Transverse colon (tissue), 4 donors: ENCODE measurements around the gene GSTK1. TPM values are rescaled to one million over a fixed set of nuclear protein-coding genes. Genes with fewer than 3 reads are reported as not detected.
A peak's percentile ranks its signal among the peaks of the same experiment; 100 is the strongest.

Experiments
- DNase-seq: peaks from one replicate; pipeline ENCODE4 v3.0.0-alpha.2; 2019
- H3K27ac ChIP-seq, 4 donors: fragments of 200-600 bp; sonication (generic); 2 replicates each; pipeline ENCODE4 v1.5.1; 2016 to 2018; ENCODE audit warnings: inconsistent platforms in 4 of 4
- H3K27me3 ChIP-seq: fragments of 200-600 bp; sonication (generic); 2 replicates; pipeline ENCODE4 v1.5.1; 2017; ENCODE audit warnings: inconsistent platforms
- H3K36me3 ChIP-seq, 4 donors: fragments of 200-600 bp; sonication (generic); 2 replicates each; pipeline ENCODE4 v1.5.1; 2017 to 2019; ENCODE audit warnings: inconsistent platforms in 4 of 4
- H3K4me1 ChIP-seq, 4 donors: fragments of 200-600 bp; sonication (generic); 2 replicates each; pipeline ENCODE4 v1.5.1; 2017 to 2020; ENCODE audit warnings: inconsistent platforms in 4 of 4
- H3K4me3 ChIP-seq, 4 donors: fragments of 200-600 bp; sonication (generic); 1 replicate in 1 of 4; 2 replicates in 3 of 4; pipeline versions ENCODE4 v1.5.1 to v1.6.1; 2017 to 2019; ENCODE audit warnings: inconsistent platforms in 4 of 4
- H3K9me3 ChIP-seq, 2 donors: fragments of 200-600 bp; sonication (generic); 2 replicates each; pipeline ENCODE4 v1.5.1; 2017 to 2019; ENCODE audit warnings: inconsistent platforms in 2 of 2
- EP300 ChIP-seq: sonication (generic); formaldehyde crosslinking; IDR thresholded peaks from one replicate; pipeline ENCODE4 v1.6.1; 2017; ENCODE audit warnings: antibody characterized with exemption, low read depth
- POLR2A ChIP-seq: fragments of 450-650 bp; IDR thresholded peaks from one replicate; pipeline ENCODE4 v1.6.1; 2016; ENCODE audit warnings: antibody characterized with exemption, mild to moderate bottlenecking, moderate library complexity
- POLR2AphosphoS5 ChIP-seq, 3 donors: sonication (generic); formaldehyde crosslinking; IDR thresholded peaks; one replicate each; pipeline ENCODE4 v1.6.1; 2016; ENCODE audit warnings: antibody characterized with exemption in 3 of 3
- WGBS, 2 donors: methylation state at CpG; one replicate each; pipeline ENCODE4 v1.1.5; 2018; ENCODE audit warnings: low coverage in 1 of 2; 5-methylcytosine and 5-hydroxymethylcytosine counted together
- in situ Hi-C, 4 donors: fragments of 200-750 bp; cut with MboI; loops; one replicate each; pipeline versions ENCODE4 v1.15.0 to v1.15.1; 2017; ENCODE audit warnings: low sequenced_read_pairs in 3 of 4, low pct_ligation_motif_present in 1 of 4, low pct_unique_long_range_greater_than_20kb in 1 of 4
- intact Hi-C: fragments of 100-400 bp; cut with DNase I; formaldehyde crosslinking; loops from one replicate; pipeline ENCODE4 v1.15.1; 2023; ENCODE audit warnings: low total_unique reads
- total RNA-seq, 4 donors: library from RNA; depleted of rRNA; stranded (reverse); fragments of >200 nt; gene quantifications; one replicate each; pipeline ENCODE4 v1.1.0, GENCODE V29; 2016
- TF ChIP-seq, protein P1 (sequence below), 5 experiments: fragments of 200-600 bp in 3 of 5; fragments of 450-650 bp in 2 of 5; sonication (generic) in 3 of 5; IDR thresholded peaks; 1 replicate in 2 of 5; 2 replicates in 3 of 5; pipeline ENCODE4 v1.5.1; 2016 to 2017; ENCODE audit warnings: antibody characterized with exemption in 5 of 5, inconsistent platforms in 3 of 5, mild to moderate bottlenecking in 2 of 5, moderate library complexity in 1 of 5

Gene GSTK1
- total RNA-seq, 4 donors from 2014 or later, result 333 to 472 (median 376) TPM

DNA sequence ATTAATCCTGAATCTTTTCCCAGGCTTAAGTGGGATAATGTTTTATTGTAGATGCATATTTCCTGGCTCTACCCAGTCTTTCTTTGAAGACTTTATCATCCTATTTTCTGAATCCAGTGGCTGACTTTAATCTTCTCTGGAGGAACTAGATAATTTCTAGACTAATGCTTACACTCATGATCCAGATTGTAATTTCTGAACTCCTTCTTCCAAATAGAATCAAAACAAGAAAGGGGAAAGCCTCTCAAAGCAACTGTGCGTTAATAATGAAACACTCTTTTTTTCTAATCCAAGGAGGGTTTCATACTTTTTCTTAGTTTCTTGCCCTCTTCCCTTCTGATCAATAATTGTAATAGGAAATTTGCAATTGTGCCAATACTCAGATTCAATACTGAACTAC, 8.0 kb downstream of the GSTK1 start:
- DNase-seq, result no peak
- Histone ChIP-seq H3K27ac (no peak overlapping the region), H3K9me3 (no peaks in the 10 kb centered on the region), H3K27me3 (no peaks in the 10 kb centered on the region), H3K4me1 (peaks cover 0 to 26% (median 17%) of the 10 kb centered on the region in 4 donors), H3K4me3 (no peak overlapping the region), H3K36me3 (peaks cover 0 to 17% (median 7%) of the 10 kb centered on the region in 4 donors)
- intact Hi-C loops, result no loop called here
- WGBS, 2 donors, result 60 to 70% methylated on average over 1 of the region's 1 CpG
- TF ChIP-seq EP300 (no peak), POLR2A (no peak), POLR2AphosphoS5 (IDR thresholded peaks at IDR 0.05) (no peak)
- TF ChIP-seq, protein P1, sequence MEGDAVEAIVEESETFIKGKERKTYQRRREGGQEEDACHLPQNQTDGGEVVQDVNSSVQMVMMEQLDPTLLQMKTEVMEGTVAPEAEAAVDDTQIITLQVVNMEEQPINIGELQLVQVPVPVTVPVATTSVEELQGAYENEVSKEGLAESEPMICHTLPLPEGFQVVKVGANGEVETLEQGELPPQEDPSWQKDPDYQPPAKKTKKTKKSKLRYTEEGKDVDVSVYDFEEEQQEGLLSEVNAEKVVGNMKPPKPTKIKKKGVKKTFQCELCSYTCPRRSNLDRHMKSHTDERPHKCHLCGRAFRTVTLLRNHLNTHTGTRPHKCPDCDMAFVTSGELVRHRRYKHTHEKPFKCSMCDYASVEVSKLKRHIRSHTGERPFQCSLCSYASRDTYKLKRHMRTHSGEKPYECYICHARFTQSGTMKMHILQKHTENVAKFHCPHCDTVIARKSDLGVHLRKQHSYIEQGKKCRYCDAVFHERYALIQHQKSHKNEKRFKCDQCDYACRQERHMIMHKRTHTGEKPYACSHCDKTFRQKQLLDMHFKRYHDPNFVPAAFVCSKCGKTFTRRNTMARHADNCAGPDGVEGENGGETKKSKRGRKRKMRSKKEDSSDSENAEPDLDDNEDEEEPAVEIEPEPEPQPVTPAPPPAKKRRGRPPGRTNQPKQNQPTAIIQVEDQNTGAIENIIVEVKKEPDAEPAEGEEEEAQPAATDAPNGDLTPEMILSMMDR (IDR thresholded peaks at IDR 0.05), result no peak
- in situ Hi-C loops, result no loop called here

DNA sequence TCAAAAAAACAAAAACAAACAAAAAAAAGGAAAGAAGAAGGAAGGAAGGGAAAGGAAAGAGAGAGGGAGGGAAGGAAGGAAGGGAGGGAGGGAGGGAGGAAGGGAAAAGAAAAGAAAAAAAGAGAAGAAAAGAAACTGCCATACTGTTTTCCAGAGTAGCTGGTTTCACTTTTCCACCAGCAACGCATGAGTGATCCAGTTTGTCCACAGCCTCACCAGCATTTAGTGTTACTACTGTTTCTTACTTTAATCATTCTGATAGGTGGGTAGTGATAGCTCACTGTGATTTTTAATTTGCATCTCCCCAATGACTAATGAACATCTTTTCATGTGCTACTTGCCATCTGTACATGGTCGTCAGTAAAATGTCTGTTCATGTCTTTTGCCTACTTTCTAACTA, 9.6 kb downstream of the GSTK1 start:
- in situ Hi-C loops, result no loop called here
- H3K4me1 ChIP-seq, result peaks cover 0 to 20% (median 14%) of the 10 kb centered on the region in 4 donors
- intact Hi-C loops, result no loop called here
- no peak for DNase-seq
- no peaks in the 10 kb centered on the region for H3K27me3 ChIP-seq
- peaks cover 0 to 7% (median 3%) of the 10 kb centered on the region in 4 donors for H3K36me3 ChIP-seq
- no peak overlapping the region for H3K4me3 ChIP-seq
- H3K27ac ChIP-seq, result no peak overlapping the region
- TF ChIP-seq POLR2A (no peak), EP300 (no peak), POLR2AphosphoS5 (IDR thresholded peaks at IDR 0.05) (no peak)
- TF ChIP-seq, protein P1 (IDR thresholded peaks at IDR 0.05), result no peak
- H3K9me3 ChIP-seq, result no peaks in the 10 kb centered on the region
- WGBS, 2 donors, result 88 to 93% methylated on average over 2 of the region's 2 CpGs

DNA sequence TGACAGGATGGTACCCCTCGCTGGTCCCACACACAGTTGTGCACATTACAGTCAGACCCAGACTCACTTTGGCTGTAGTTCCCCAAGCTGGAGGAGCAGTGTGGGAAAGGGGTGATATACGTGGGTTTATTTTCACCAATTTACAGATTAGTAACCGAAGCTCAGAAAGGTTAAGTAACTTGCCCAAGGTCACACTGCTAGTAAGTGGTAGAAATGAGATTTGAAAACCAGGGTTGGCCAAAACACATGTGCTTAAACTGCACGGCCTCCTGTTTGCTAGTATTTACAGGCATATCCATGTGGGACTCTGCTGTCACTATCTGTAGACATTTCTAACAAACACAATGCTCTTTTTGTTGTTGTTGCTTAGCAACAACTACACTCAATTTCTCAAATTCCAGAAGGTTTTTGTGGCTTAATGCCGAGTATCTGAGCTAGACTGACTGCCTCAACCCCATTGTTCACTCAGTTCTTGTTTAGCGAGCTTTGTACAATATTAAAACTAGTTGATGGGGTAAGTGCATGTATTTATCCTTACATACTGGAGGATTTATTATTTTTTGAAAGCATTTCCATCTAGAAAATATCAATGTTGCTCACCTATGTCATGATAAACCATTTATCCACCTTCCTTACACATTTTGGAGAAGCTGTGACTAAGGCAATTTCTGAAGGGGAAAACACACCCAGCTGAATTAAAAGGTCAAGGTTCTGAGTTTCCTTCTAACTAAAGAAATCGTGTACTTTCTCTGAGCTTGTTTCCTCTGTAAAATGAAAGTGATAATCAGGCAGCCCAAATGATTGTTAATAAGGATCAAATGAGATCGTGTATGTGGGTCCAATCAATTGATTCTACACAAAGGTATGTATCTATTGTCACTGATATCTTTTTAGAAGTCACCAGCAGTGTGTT, 16.2 kb downstream of the GSTK1 start:
- Histone ChIP-seq H3K27ac (peak overlapping the region; percentile 30 to 69 (median 56)), H3K4me1 (peaks cover 8 to 33% (median 22%) of the 10 kb centered on the region in 4 donors), H3K4me3 (no peak overlapping the region), H3K9me3 (no peaks in the 10 kb centered on the region), H3K36me3 (no peaks in the 10 kb centered on the region), H3K27me3 (no peaks in the 10 kb centered on the region)
- intact Hi-C loops (no loop called here), in situ Hi-C loops (no loop called here)
- no peak for DNase-seq
- 28 to 33% methylated on average over 3 to 8 of the region's 8 CpGs for WGBS, 2 donors
- TF ChIP-seq POLR2AphosphoS5 (IDR thresholded peaks at IDR 0.05), result no peak
- TF ChIP-seq EP300, result no peak
- TF ChIP-seq POLR2A, result no peak
- TF ChIP-seq, protein P1 (IDR thresholded peaks at IDR 0.05), result no peak

DNA sequence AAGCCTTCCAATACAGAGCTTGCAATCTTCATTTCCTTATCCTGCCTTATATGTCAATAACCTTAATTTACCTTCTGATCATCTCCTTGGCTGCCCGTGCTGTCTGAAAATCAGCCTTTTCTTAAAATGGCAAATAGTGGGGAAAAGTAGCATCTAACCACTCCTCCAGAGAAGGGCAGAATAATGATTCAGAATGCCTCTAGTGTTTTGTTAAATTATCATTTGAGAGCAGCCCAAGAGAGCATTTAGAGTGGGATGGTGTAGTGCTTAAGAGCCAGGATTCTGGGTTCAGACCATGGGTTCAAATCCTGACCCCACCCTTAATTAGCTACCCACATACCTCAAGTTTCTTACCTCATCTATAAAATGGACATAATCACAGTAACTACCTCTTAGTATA, 16.9 kb downstream of the GSTK1 start:
- in situ Hi-C loops, result no loop called here
- Histone ChIP-seq H3K9me3 (no peaks in the 10 kb centered on the region), H3K27ac (peak overlapping the region; percentile 30 to 69 (median 56)), H3K4me3 (no peak overlapping the region), H3K36me3 (no peaks in the 10 kb centered on the region), H3K27me3 (no peaks in the 10 kb centered on the region), H3K4me1 (peaks cover 8 to 38% (median 24%) of the 10 kb centered on the region in 4 donors)
- 47 to 54% methylated on average over 1 of the region's 1 CpG for WGBS, 2 donors
- no peak for DNase-seq
- intact Hi-C loops, result no loop called here
- TF ChIP-seq POLR2A, result no peak
- TF ChIP-seq, protein P1 (IDR thresholded peaks at IDR 0.05), result no peak
- no peak for TF ChIP-seq EP300
- no peak for TF ChIP-seq POLR2AphosphoS5 (IDR thresholded peaks at IDR 0.05)
